Psoas muscle (tissue), 8 donors: ENCODE data around the gene ST8SIA5. TPM values are rescaled to one million over a fixed set of nuclear protein-coding genes. Genes with fewer than 3 reads are reported as not detected.

Source experiments
- ATAC-seq, 4 donors: fragments of 200-7000 bp; cut with Tn5 transposase; one replicate each; pipeline ENCODE4 v1.9.1; 2020; ENCODE audit warnings: moderate library complexity in 3 of 4, mild to moderate bottlenecking in 2 of 4
- DNase-seq, 2 donors: peaks; one replicate each; pipeline ENCODE4 v3.0.0-alpha.2; 2020
- H3K27ac ChIP-seq: fragments of 200-600 bp; one replicate; pipeline ENCODE4 v1.8.0; 2022
- H3K27me3 ChIP-seq, 3 donors: fragments of 200-600 bp in 1 of 3; one replicate each; pipeline versions ENCODE4 v1.6.1 to v1.8.0; 2013 to 2022; ENCODE audit warnings: low read length in 2 of 3, mild to moderate bottlenecking in 2 of 3, moderate library complexity in 1 of 3; ENCODE audit not compliant: insufficient read depth in 3 of 3
- H3K36me3 ChIP-seq, 2 donors: fragments of 200-600 bp in 1 of 2; one replicate each; pipeline versions ENCODE4 v1.6.1 to v1.8.0; 2013 to 2022; ENCODE audit warnings: low read depth in 1 of 2, mild to moderate bottlenecking in 1 of 2, moderate library complexity in 1 of 2; ENCODE audit not compliant: insufficient read depth in 1 of 2
- H3K4me1 ChIP-seq: fragments of 200-600 bp; one replicate; pipeline ENCODE4 v1.8.0; 2022
- H3K4me3 ChIP-seq: fragments of 200-600 bp; one replicate; pipeline ENCODE4 v1.8.0; 2022; ENCODE audit warnings: mild to moderate bottlenecking
- H3K9me3 ChIP-seq: fragments of 200-600 bp; one replicate; pipeline ENCODE4 v1.8.0; 2022
- WGBS, 3 donors: extraction: QIAGEN DNeasy Blood & Tissue Kit; methylation state at CpG; one replicate each; pipeline versions ENCODE4 v1.1.6 to v1.1.7; 2013; 5-methylcytosine and 5-hydroxymethylcytosine counted together
- intact Hi-C, 2 donors: fragments of 100-400 bp; cut with DNase I; formaldehyde crosslinking; loops; one replicate each; pipeline versions ENCODE4 v1.11.0 to v1.14.2; 2022
- polyA plus RNA-seq, 3 donors: library from polyadenylated mRNA; stranded (reverse); fragments of 200-250 nt; gene quantifications; one replicate each; pipeline ENCODE4 v1.2.3, GENCODE V29; 2013
- total RNA-seq, 4 donors: library from RNA; stranded (reverse); fragmentation: NEBNext Ultra II Directional in 2 of 4; extraction: Animal tissue kit (Norgen Biotek cat#: 25700) in 2 of 4; gene quantifications; one replicate each; pipeline versions ENCODE4 v1.2.1 to v1.2.4, GENCODE V29; 2021 to 2023
- TF ChIP-seq, protein P1 (sequence below): fragments of 200-600 bp; IDR thresholded peaks from one replicate; pipeline ENCODE4 v1.8.0; 2022; ENCODE audit warnings: antibody characterized with exemption
- donor health status: healthy with polysubstance abuse.
- donor health status: DM: no; HTN: no; CAD: no; lungs with moderate emphysema.
- donor health status: Bipolar disorder and iron deficiency.
- donor health status: healthy.
- donor health status: DM: yes; HTN: yes; CAD: no.
- donor health status: DM: no; HTN: no; CAD: no.
- donor health status: DM: no; HTN: no; CAD: no.
- donor health status: DM: yes; HTN: yes; CAD: no.

ST8SIA5 gene
- total and polyA plus RNA-seq, 7 donors = 1.8 to 9.9 (median 3.2) TPM

DNA sequence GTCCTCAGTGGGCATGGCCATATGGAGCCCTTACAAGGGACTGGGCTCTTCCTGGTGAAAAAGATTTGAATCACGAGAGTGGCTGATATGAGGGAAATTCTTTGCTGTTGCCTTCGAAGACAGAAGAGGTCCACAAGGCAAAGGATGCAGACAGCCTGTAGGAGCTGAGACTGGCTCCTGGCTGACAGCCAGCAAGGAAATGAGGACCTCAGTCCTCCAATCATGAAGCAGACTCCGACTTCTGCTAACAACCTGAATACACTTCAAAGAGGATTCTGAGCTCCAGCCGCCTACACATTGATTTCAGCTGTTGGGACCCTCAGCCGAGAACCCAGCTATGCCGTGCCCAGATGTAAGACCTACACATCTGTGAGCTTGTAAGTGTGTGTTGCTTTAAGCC lies 3.0 kb upstream of the ST8SIA5 start:
- ATAC-seq = no peak
- H3K4me3 ChIP-seq = no peak overlapping the region
- no peak for DNase-seq
- H3K36me3 ChIP-seq = no peaks in the 10 kb centered on the region
- WGBS, 3 donors = 54 to 67% (median 65%) methylated on average over 6 of the region's 6 CpGs
- TF ChIP-seq, protein P1, sequence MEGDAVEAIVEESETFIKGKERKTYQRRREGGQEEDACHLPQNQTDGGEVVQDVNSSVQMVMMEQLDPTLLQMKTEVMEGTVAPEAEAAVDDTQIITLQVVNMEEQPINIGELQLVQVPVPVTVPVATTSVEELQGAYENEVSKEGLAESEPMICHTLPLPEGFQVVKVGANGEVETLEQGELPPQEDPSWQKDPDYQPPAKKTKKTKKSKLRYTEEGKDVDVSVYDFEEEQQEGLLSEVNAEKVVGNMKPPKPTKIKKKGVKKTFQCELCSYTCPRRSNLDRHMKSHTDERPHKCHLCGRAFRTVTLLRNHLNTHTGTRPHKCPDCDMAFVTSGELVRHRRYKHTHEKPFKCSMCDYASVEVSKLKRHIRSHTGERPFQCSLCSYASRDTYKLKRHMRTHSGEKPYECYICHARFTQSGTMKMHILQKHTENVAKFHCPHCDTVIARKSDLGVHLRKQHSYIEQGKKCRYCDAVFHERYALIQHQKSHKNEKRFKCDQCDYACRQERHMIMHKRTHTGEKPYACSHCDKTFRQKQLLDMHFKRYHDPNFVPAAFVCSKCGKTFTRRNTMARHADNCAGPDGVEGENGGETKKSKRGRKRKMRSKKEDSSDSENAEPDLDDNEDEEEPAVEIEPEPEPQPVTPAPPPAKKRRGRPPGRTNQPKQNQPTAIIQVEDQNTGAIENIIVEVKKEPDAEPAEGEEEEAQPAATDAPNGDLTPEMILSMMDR = no peak
- no peak overlapping the region for H3K27ac ChIP-seq
- peaks cover 21% of the 10 kb centered on the region for H3K4me1 ChIP-seq
- H3K9me3 ChIP-seq = no peaks in the 10 kb centered on the region
- peaks cover 0 to 4% (median 0%) of the 10 kb centered on the region in 3 donors for H3K27me3 ChIP-seq
- intact Hi-C loops = loop anchor here in 1 of 2 donors (5.0 kb wide), 1 partner anchor 48 kb away; no protein-coding TSS in a partner anchor

DNA sequence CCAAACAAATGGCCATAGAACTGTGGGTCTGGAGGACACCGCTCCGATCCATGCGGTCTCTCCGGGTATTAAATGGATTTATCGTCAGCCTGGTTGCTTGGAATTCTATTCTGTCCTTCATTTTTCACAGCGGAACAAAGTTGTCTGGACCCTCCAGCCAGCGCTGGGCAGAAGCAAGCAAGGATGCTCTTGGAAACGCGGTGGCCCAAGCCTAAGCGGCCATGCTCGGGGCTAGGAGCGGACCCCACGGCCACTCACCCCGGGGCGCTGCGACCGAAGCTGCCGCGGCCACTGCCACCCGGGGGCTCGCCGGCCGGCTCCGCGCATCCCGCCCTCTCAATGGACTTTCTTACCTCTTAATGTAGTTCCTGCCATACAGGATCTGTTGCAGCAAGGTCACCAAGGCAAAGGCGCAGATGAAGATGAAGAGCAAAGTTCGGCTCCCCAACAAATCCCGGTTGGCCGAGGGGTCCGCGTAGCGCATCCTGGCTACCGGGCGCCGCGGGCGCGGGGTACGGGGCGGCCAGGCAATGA lies 761 bp downstream of the ST8SIA5 start:
- ATAC-seq = peak; percentile 0 to 14 (median 12)
- Histone ChIP-seq H3K36me3 (no peaks in the 10 kb centered on the region), H3K9me3 (no peaks in the 10 kb centered on the region), H3K27ac (peak overlapping the region; percentile 88), H3K4me3 (peak overlapping the region; percentile 72), H3K27me3 (peaks cover 0 to 4% (median 0%) of the 10 kb centered on the region in 3 donors), H3K4me1 (peaks cover 22% of the 10 kb centered on the region)
- intact Hi-C loops = loop anchor here in 1 of 2 donors (5.0 kb wide), 1 partner anchor 44 kb away; no protein-coding TSS in a partner anchor
- TF ChIP-seq, protein P1 = no peak
- 3 to 4% (median 3%) methylated on average over 34 to 41 of the region's 41 CpGs for WGBS, 3 donors
- no peak for DNase-seq

DNA sequence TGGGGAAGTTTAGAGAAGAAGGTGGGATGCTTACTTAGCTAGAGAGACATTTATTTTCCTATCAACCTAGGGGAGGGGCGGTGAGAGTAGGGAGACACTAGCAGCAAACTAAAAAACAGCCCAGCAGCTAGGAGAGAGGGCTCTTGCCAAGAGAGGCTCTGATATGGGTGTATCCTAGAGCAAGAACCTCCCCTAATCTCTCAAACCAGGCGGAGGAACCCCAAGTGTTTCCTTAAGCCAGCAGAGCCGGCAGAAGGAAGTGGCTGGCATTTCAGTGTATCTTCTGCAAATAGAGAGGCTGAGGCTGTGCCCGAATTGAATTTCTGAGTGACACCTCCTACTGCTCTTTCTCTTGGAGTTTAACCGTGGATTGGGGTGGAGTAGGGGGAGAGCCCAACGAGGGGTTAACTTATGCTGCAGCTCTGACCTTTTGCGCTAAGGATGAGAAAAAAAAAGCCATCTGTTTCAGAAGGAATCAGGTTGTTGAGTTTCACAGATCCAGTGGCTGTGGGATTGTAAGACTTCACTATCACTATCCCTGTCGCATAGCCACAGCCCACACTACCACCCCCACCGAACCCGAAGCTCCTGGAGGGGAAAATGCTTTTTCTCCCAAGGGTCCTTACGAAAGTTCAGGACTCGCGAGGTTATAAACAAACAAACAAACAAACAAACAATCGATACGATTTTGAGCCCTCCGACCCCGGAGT lies 1.4 kb downstream of the ST8SIA5 start:
- peaks cover 0 to 4% (median 0%) of the 10 kb centered on the region in 3 donors for H3K27me3 ChIP-seq
- peak overlapping the region; percentile 72 for H3K4me3 ChIP-seq
- TF ChIP-seq, protein P1 = no peak
- intact Hi-C loops = loop anchor here (2.0 to 5.0 kb wide), 2 partner anchors 43 kb away; no protein-coding TSS in a partner anchor
- H3K36me3 ChIP-seq = no peaks in the 10 kb centered on the region
- peak in 2 of 4 donors; percentile 5 to 20 for ATAC-seq
- peaks cover 17% of the 10 kb centered on the region for H3K4me1 ChIP-seq
- peak overlapping the region; percentile 88 for H3K27ac ChIP-seq
- 9 to 15% (median 11%) methylated on average over 17 of the region's 17 CpGs for WGBS, 3 donors
- no peaks in the 10 kb centered on the region for H3K9me3 ChIP-seq
- DNase-seq = no peak

DNA sequence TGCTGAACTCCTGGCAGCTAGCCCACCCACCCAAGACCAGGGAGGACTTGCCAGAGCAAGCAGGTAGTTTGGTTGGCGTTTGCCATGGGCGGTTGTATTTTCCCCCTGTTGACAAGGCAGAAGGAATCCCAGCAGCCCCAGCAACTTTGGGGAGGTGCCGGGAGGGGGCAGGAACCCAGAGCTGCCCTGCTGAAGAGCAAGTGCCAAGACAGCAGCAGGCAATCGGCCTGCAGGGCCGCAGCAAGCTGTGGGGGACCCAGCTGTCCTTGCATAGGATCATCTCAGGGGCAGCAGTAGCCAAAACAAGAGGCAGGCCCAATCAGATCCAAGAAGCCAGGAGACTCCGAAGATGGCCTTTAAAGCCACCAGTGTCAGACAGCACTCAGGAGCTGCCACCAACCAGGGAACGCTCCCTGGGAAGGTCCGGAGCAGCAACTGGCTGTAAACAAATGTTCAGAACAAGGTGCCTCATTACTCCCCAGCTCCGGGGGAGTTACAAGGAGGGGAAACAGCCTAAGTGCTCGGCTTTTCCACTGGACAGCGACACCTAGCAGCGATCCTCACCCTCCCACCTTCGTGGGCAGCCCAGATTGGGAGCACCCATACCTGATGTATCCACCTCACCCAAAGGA lies 2.1 kb downstream of the ST8SIA5 start:
- DNase-seq = no peak
- Histone ChIP-seq H3K9me3 (no peaks in the 10 kb centered on the region), H3K27me3 (peaks cover 0 to 4% (median 0%) of the 10 kb centered on the region in 3 donors), H3K27ac (peak overlapping the region; percentile 88), H3K4me1 (peaks cover 17% of the 10 kb centered on the region), H3K4me3 (peak overlapping the region; percentile 72), H3K36me3 (no peaks in the 10 kb centered on the region)
- TF ChIP-seq, protein P1 = peak; percentile 38
- intact Hi-C loops = loop anchor here (2.0 to 5.0 kb wide), 2 partner anchors 42 kb away; no protein-coding TSS in a partner anchor
- 26 to 34% (median 26%) methylated on average over 13 of the region's 13 CpGs for WGBS, 3 donors
- ATAC-seq = peak; percentile 12 to 55 (median 39)
